ENCODE data around the gene GGTLC3.
"Not testable (repeated sequence)": the region's sequence is repeated elsewhere in the genome, so short reads cannot be mapped to it uniquely, and the experiment has no call there.

Gene GGTLC3
- total RNA-seq, result 0 reads per million in 2 donors

DNA sequence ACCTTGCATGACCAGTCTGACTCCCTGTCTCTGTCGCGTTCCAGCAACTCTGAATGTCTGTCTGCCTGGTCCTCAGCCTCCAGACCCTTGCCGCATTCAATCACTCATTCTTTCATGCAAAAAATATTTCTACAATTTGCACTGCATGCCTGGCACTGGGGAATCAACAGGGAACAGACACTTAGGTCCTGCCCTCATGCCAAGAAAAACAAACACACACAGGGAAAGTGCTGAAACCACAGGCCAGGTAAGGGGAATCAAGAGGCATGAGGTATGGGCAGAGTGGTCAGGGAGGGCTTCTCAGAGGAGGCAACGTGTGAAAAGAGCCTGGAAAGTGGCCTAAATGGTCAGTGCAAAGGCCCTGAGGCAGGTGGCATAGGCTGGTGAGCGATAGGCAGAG lies at the start of gene GGTLC3:
Gene GGTLC3 (minus strand): TSS at position 101 of the 400 bp plus-strand sequence. CDS start 264 bp downstream, outside the sequence.
- not testable (repeated sequence) for DNase-seq

DNA sequence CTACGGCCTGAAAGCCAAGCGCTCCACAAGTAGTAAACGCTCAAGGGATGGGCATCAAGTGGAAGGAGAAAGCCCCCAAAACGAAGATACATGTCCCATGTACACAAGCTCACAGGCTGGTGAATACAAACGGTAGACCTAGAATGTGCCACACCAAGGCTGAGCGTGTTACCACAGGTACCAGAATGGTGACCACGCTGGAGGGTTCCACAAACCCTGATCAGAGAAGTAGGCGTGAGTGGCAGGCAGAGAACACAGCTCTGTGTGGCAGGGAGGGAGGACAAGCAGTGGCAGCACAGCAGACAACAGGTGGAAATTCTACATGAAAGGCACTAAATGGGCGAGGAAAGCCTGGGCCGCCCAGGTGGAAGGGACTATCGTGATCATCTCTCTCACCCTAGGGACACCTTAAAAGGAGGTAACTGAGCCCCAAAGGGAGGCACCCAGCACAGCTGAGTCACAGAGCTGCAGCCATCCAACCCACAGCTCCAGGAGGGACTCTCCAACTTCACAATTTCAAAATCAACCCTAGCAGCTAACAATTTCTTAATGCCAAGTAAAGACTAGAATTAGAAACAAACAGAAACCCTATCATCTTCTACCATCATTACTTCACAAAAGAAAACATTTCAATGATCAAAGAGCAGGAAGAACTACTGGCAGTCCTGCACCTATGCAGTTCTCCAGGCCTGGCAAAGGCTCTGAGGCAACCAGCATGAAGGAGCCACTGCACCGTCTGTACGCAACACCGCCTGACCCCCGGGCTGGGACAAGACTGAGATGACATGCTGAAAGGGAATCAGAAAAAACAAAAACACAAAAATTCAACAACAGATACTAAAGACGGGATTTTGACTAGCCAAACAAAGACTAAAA lies 42.4 kb upstream of the GGTLC3 start:
- DNase-seq, result not testable (repeated sequence)

DNA sequence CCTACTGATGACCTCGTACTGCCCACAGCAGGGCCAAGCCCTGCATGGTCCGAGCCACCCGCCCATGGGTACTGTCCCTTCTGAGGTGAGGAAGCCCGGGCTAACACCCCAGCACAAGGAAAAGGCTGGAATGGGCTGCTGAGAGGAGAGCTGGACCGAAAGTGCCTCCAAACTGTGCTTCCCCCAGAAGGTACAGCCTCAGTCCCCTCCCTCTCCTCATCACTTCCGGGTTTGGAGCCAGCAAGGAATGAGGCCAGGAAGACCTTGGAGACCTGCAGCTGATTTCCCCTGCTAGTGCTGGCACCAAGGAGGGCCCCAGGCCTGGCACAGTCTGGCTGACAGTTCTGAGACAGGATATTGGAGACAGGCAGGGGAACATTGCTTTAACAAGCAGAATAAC lies 41.0 kb upstream of the GGTLC3 start:
- not testable (repeated sequence) for DNase-seq

DNA sequence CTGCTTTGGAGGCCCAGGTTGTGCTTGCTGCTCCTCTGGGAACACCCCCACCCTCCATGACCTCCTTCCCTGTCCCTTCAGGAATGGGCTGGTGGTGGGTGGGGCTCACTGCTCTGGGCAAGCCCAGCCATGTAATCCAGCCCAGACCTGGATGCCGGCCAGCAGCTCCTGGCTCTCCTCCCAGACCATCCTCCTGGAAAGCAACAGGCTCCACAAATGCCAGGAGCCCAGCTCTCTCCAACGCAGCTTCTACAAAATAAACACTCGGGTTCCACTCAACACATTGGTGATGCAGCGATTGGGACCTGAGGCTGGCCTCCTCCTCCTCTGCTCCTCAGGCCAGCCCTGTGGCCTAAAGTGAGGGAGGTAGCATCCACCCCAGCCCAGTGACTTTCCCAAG lies 40.6 kb upstream of the GGTLC3 start:
- DNase-seq, result not testable (repeated sequence)

DNA sequence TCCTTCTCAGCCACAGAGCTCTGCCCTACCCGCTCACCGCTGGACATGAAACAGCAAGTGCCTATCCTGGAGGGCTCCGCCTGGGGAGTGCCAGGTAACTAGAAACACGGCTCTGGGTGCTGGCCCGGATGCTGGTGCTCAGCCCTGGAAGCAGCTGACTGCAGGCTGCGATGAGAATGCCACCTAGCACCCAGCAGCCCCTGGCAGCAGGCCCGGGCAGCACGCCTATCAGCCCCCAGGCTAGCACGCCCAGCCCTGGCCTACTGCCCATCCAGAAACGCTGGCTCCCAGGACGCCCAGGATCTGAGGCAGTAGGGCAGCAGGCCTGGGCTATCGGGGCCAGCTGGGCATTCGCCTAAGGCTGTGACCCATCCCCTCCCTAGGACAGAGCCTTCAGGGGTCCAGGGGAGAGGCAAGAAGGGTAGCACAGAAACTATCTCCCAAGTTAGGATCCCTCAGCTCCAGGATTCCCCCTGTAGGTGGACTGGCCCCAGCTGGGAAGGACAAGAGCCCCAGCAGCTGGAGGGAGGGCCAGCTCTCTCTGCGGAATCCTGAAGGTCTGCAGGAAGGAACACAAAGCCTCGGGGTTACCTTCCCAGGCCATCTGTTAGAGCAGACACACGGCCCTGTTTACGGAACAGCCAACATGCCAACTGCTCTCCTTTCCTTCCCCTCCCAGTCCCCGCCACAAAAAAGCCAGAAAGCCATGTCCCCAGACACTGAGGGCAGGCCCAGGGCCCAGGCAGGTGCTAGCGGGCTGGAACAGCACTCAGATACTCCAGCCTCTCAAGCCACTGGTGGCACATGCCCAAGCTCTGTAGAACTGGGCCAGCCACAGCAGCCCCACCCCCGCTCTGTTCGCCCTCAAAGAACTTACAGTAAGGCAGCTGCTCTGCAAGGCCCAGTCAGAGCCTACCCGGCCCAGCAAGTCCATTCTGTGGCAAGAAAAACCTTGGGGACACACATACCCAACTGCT lies 36.6 kb upstream of the GGTLC3 start:
- not testable (repeated sequence) for DNase-seq

DNA sequence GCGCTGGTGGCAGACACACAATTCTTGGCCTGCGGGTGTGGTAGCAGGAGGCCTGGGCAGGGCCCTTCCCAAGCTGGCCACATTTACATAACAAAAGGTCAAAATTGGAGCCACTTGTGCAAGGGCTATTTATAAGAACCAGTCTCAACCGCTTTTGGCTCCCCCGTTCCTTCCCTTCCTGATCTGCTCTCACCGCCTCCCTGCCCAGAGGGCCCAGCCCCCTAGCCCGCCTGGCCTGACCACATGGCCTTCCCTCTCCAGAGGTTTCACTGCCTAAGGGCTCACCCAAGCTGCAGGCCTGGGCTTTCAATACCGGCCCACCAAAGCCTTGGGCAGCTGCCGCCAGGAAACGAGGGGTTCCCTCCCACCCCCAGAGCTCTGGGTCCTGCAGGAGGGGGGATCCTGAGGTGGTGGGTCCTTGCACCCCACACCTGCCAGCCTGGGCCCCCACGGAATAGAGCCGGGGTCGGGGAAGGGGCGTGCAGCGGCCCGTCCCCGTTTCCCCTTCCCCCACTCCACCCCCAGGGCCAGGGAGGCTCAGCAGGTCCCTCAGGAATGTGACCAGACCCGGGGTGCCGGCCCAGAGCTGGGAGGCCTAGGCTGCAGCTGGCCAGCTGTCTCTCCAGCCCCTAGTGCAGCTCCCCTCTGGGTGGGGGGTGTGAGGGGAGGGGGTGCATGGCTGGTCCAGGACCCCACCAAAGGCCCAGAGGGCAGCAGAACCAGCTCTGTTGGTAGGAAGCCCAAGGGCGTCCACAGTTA lies 35.1 kb upstream of the GGTLC3 start:
- DNase-seq, result not testable (repeated sequence)

DNA sequence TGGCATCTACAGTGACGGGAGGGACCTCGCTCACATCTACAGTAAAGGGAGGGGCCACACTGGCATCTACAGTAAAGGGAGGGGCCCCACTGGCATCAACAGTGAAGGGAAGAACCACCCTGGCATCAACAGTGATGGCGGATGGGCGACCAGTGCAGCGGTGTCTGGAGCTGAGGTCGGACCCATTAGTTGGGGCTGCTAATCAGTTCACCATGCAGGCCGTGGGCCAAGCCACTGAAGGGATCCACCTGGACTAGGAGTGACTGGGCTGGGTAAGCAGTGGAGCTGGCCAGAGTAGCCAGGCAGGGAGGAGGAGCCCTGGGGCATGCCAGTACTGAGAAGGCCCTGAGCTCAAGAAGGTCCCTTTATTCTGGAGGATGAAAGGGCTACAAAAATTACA lies 33.1 kb upstream of the GGTLC3 start:
- not testable (repeated sequence) for DNase-seq

DNA sequence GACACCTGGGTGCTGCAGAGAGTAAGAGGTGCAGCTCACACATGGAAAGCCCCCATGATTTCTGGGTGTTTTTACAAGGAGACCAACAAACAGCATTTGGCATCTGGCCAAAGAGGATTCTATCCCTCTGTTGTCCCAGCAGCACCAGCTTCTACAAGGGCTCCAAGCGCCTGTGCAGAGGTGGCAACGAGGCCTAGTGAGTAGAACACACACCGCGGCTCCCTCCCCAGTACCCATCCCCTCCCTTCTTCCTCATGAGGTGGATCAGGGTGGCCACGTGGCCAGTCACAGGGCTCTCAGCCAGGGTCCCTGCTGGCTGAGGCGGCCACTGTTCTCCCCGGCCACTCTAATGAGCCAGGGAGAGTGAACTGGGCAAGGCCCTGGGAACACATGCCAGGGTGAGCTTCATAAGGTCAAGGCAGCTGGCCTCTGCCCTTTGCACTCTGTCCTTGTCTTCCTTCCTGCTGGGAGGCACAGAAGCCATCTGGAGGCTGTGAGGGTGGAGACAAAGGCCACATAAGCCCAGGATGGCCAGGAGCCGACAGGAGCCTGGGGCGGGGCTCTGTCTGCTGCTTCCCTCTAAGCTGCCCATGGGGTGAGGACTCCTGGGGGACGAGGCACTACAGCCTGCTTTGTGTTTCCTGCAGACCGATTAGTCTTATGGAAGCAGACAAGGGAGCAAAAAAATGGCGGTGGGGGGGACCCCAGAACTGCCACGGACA lies 31.7 kb upstream of the GGTLC3 start:
- not testable (repeated sequence) for DNase-seq

DNA sequence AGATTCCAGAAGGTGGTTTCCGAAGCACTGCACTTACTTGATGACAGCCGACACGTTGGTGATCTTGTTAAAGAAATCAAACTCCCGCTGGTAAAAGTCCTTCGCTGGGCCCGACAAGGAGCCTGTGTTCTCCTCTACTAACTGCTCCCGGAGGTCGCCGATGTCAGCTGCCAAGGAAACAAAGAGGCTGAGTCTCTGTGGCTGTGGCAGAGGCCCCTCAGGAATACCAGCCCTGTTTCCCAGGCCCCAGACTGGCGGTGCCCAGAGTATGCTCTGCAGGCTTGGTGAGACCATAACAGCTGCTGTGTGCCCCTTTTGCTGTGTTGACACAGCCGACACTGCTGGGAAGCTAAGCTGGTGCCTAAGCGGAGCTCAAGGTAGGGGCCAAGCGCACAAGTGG lies 26.7 kb upstream of the GGTLC3 start:
- DNase-seq, result not testable (repeated sequence)

DNA sequence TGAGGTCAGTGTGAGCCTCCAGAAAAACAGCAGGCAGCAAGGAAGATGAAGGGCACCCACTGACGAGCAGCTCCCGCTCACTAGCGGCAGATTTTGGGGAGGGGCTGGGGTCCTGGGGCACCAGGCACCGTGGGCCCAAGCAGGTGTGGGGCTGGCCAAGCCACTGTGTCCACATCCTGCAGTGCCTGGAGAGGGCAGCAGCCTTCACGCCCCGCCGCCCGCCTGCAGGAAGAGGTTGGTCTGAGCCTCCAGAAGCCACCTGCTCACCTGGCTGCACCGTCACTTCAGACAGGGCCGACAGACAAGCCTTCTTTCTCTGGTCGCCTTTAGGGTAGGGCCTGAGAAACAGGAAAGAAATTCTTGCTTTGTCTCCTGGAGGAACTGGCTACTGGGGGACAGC lies 25.4 kb upstream of the GGTLC3 start:
- not testable (repeated sequence) for DNase-seq

DNA sequence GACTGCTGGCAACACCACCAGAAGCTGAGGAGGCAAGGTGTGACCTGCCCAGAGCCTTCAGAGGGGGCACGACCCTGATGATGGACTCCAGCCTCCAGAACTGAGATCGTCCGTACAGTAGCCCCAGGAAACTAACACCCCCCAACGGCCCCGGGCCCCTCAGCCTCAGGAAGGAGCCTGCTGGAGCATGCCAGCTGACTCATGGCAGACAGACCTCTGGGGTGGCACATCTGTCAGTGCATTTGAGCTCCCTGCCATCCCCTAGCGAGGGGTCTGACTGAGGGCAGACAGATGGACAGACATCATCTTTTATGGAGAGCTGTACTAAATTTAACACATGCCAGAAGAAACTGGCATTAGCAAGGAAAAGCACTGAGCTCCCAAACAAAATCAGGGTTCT lies 22.0 kb upstream of the GGTLC3 start:
- not testable (repeated sequence) for DNase-seq

DNA sequence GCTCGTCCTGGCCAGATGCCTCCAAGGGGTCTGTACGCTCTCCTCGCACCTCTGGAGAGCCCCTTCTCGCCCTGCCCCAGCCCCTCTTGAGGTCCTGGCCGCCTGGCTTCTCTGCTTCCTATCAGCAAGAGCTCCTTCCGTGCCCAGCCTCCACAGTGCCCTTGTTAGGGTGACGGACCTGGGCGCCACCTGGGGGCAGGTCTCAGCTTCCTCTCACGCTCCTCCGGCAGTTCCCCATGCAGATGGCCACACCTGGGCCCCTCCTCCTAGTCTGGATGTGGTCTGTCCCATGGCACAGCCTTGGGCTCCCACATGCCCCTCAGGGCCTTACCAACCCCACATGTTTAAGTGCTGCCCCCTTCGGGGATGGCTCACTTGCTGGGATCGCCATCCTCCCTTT lies 16.4 kb upstream of the GGTLC3 start:
- DNase-seq, result not testable (repeated sequence)

DNA sequence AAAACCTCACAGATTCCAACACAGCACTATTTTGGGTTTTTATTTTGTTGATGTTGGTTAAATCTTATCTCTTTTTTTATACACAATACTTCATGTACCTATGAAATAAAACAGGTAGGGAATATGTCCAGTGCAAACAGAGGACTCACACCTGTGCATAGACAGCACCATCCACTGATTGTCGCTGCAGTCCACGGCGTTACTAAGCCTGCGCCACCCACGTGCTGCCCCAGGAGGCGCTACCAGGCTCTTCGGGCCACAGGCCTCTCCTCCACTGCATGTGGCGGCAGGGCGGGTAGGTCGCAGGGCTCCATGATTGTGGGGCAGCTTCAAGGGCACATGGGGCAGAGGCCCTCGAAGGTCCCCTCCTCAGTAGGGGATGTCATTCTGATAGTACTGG lies 15.7 kb upstream of the GGTLC3 start:
- DNase-seq, result not testable (repeated sequence)

DNA sequence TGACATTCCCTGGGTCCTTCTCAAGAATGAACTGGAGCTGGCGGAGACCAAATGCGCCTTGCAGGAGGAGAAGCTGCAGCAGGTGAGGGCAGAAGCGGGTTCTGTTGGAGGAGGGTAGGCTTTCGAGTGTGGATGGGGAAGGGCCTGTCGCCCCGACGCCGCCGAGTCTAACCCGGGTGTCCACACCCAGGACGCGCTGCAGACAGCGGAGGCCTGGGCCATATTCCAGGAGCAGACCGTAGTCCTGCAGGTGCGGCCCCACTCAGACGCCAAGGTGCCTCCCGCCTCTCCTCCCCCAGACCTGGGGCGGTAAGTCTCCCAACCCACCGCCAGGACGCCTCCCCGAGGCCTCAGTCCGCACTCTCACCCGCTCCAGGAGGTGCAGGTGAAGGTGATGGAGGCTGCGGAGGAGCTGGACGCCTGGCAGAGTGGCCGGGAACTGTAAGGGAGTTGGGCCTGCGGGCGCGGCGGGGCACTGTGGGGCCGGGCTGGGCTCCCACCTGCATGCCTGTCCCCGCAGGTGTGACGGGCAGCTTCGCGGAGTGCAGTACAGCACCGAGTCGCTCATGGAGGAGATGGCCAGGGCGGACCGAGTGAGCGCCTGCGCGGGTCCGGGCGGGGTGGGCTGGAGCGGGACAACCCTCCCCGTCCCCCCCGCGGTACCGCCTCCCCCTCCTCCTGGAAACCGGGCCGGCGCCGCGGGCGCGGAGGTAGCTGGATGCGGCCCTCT lies 11.6 kb upstream of the GGTLC3 start:
- DNase-seq, result not testable (repeated sequence)

DNA sequence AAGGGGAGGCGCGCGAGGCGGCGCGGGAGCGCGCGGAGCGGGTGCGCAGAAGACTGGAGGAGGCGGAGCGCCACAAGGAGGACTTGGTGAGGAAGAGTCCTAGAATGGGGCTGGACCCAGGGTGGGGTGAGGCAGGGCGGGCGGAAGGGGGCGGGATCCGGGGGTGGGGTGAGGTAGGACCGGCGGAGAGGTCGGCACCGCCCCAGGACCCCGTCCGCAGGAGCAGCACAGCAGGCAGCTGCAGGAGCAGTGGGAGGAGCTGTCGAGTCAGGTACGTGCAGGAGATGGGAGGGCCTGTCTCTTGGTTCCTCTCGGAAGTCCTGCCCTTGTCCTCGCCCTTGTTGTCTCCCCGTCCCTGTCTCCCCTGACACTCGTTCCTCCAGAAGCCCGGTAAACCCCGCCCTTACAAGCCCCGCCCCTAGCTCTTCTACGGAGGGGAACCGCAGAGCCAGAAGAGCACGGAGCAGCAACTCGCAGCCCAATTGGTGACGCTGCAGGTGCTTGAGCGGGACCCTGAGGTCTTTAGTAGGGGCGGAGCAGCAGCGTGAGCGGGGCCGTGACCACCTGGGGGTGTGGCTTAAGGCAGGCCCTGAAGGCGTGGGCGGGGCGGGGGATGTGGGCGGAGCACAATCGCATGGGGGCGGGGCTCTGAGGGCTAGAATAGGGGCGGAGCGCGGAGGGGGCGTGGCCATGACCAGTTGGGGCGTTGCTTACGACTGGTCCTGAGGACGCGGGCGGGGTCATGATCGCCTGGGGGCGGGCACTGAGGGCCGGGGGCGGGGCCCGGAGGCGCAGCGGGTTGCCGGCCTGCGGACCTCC lies 10.8 kb upstream of the GGTLC3 start:
- peak; percentile 65 to 92 (median 85) for DNase-seq

DNA sequence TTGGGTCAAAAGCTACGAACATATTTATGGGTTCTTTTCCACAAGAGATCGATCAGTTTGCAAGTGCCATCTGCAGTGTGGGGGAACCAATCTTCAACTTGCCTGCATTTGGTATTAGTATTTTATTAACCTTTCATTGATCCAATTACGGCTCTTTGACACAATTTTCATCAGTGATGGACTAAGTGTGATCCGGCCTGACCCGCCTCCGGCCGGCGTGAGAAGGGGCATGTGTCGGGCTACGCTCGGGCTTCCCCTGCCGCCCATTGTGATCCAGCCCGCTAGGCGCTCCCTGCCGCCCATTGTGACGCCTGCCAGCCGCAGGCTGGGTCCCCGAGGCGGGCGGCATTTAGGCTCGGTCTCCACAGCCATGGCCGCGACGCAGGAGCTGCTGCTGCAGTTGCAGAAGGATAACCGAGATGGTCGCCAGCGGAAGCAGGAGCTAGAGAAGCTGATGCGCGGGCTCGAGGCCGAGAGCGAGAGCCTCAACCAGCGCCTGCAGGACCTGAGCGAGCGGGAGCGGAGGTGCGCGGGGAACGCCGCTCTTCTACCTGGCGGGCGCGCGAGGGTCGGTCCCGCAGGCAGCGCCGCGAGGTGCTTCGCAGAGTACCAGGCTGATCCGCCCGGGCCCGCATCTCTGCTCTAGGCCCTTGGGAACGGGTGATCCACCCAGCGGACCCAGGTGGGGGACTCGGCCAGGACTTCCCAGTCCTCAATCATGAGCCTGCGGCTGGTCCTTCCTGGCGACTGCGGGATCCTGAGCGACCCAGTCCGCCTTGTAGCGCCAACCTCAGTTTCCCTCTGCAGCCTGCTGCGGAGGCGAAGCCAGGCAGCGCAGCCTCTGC lies 10.0 kb upstream of the GGTLC3 start, which contains the start of gene TMEM191B:
Gene TMEM191B (plus strand): TSS at position 51 of the 845 bp plus-strand sequence. CDS start 179 bp downstream, at position 230.
- DNase-seq, result not testable (repeated sequence)

DNA sequence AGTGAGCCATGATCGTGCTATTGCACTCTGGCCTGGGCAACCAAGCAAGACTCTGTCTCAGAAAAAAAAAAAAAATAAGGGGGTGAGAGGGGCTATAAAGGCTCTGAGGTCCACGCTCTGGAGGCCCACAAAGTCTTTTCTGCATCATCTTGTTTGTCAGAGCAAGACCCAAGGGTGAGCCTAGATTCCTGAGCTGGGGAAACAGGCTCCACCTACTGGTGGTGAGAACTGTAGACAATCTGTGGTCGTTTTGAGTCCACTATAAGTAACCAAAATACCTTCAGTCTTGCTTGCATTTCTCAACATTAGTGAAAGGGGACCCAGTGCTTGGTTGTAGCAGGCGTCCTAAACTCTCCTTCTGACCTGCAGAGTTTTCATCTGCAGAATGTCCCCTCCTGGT lies 5.4 kb upstream of the GGTLC3 start:
- DNase-seq, result not testable (repeated sequence)

DNA sequence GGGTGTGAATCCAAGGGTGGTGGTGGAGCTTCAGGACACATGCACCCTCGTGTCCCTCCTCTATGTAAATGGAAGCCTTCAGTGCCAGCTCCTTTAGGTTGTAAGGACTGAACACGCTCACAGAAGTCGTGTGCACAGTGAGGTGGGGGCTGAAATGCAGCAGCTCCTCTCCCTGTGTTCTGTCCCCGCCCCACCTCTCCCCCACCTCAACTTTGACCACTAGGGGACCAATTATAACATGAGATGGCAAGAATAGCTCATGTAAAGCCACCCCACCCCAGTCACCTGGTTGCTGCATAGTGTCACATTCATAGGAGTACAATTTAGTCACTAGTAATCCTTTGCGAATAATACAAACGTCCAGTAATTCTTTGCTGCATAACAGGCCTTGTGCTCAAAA lies 4.8 kb upstream of the GGTLC3 start:
- not testable (repeated sequence) for DNase-seq

DNA sequence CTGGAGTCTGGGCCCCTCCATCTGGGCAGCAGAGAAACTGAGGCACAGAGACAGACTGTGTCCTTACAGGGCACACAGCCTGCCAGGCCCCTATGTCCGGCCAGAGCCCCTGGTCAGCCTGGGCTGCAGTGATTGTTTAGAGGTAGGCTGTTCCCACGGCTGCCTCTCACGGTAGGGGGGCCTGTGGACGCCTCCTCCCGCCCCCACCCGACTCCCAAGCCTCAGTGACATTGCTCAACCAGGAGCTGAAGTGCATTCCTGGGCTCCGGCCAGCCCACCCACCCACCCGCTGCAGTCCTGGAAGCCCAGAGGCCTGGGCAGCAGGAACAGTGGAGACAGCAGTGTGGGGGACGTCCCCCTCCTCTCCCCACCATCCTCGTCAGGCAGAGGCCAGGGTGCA lies 4.5 kb downstream of the GGTLC3 start:
- DNase-seq, result not testable (repeated sequence)
